Ishikawa (cell line): ENCODE measurements around the gene FOXJ2.

Source experiments
- CEBPB ChIP-seq: IDR thresholded peaks from 2 replicates; pipeline ENCODE4 v1.6.1; 2012
- CREB1 ChIP-seq: IDR thresholded peaks from 2 replicates; pipeline ENCODE4 v1.6.1; 2012; ENCODE audit warnings: low read depth
- EGR1 ChIP-seq: IDR thresholded peaks from 2 replicates; pipeline ENCODE4 v1.6.1; 2012
- EP300 ChIP-seq: IDR thresholded peaks from 2 replicates; pipeline ENCODE4 v1.6.1; 2012; ENCODE audit warnings: borderline replicate concordance
- FOXM1 ChIP-seq: IDR thresholded peaks from 2 replicates; pipeline ENCODE4 v1.6.1; 2012; ENCODE audit warnings: low read depth, borderline replicate concordance
- MAX ChIP-seq: IDR thresholded peaks from 2 replicates; pipeline ENCODE4 v1.6.1; 2012
- NFIC ChIP-seq: IDR thresholded peaks from 2 replicates; pipeline ENCODE4 v1.6.1; 2012
- RAD21 ChIP-seq: IDR thresholded peaks from 2 replicates; pipeline ENCODE4 v1.6.1; 2012; ENCODE audit warnings: low read depth
- REST ChIP-seq: IDR thresholded peaks from 2 replicates; pipeline ENCODE4 v1.6.1; 2012; ENCODE audit warnings: low read depth, mild to moderate bottlenecking
- TAF1 ChIP-seq: IDR thresholded peaks from 2 replicates; pipeline ENCODE4 v1.6.1; 2012; ENCODE audit warnings: low read depth, mild to moderate bottlenecking
- TCF12 ChIP-seq: IDR thresholded peaks from 2 replicates; pipeline ENCODE4 v1.6.1; 2012; ENCODE audit warnings: low read depth
- TEAD4 ChIP-seq: IDR thresholded peaks from 2 replicates; pipeline ENCODE4 v1.6.1; 2012
- USF1 ChIP-seq: IDR thresholded peaks from 2 replicates; pipeline ENCODE4 v1.6.1; 2012
- YY1 ChIP-seq: IDR thresholded peaks from 2 replicates; pipeline ENCODE4 v1.6.1; 2012; ENCODE audit warnings: low read depth
- ZBTB7A ChIP-seq: IDR thresholded peaks from 2 replicates; pipeline ENCODE4 v1.6.1; 2012; ENCODE audit warnings: low read depth

Gene FOXJ2

GRCh38 chr12:8064131-8064530 is 31.6 kb downstream of the FOXJ2 start:
- TF ChIP-seq CREB1 (no peak), TAF1 (no peak), USF1 (no peak), NFIC (no peak), TEAD4 (no peak), TCF12 (no peak), REST (no peak)

GRCh38 chr12:8065991-8066594 is 33.6 kb downstream of the FOXJ2 start, which contains the start of gene C3AR1:
Gene C3AR1, minus strand, starts transcription at chr12:8066359. Its CDS starts 6,174 bp downstream, at chr12:8060185.
- no peak for TF ChIP-seq TCF12
- no peak for TF ChIP-seq ZBTB7A
- TF ChIP-seq RAD21: no peak
- no peak for TF ChIP-seq EP300
- no peak for TF ChIP-seq CEBPB
- TF ChIP-seq USF1: no peak
- TF ChIP-seq NFIC: no peak
- no peak for TF ChIP-seq TEAD4
- no peak for TF ChIP-seq YY1
- TF ChIP-seq MAX: no peak
- TF ChIP-seq CREB1: no peak
- no peak for TF ChIP-seq FOXM1

GRCh38 chr12:8069582-8069981 is 37.1 kb downstream of the FOXJ2 start:
- TF ChIP-seq MAX: no peak
- no peak for TF ChIP-seq ZBTB7A
- TF ChIP-seq RAD21: no peak
- no peak for TF ChIP-seq TEAD4
- TF ChIP-seq TAF1: no peak
- no peak for TF ChIP-seq TCF12
- no peak for TF ChIP-seq CREB1

GRCh38 chr12:8075935-8076334 is 43.4 kb downstream of the FOXJ2 start:
- TF ChIP-seq EP300 (no peak), USF1 (no peak), CEBPB (no peak), ZBTB7A (no peak)

GRCh38 chr12:8076366-8076765 is 43.9 kb downstream of the FOXJ2 start:
- TF ChIP-seq USF1 (no peak), MAX (no peak), TEAD4 (no peak), RAD21 (no peak), TAF1 (no peak), EGR1 (no peak), NFIC (no peak), EP300 (no peak), YY1 (no peak), CEBPB (no peak), FOXM1 (no peak), REST (no peak), ZBTB7A (no peak), TCF12 (no peak), CREB1 (no peak)
